ENCODE measurements around the gene NPM1.

NPM1 gene

DNA sequence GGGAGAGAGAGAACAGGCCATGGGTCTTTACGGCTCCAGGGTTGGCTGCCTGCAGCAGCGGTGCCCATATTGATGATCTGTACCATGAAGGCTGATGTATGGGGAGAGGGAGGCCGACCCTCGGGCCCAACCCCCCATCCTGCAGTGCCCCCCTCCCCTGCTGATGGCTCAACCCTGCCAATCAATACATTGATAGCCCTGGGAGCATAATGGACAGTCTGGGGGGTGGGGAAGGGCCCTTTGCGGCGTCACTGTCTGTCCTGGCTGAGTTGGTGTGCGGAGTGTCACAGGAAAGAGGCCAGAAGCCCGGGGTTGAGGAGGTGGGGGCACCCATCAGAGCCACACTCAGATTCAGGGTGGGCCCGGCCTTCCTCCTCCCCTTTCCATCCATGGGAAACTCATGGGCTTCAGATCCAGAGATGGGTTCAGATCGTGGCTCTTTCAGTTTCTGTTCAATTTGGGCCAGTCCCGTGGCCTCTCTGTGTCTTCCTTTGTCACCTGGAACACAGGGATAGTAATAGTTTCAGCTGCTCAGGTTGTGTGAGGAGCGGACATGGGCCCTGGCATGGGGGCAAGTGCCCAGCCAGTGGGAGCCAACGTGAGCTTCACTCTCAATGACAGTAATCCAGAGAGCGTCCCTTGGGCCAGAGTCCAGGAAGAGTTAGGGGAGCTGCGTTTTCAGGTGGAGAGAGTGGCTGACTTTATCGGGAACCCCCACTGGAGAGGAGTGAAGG lies 41.3 kb downstream of the NPM1 start:
- DNase-seq = no peak

- no peak for DNase-seq
Measured at GRCh38 chr5:171429543-171429910, 41.9 kb downstream of the NPM1 start.

DNA sequence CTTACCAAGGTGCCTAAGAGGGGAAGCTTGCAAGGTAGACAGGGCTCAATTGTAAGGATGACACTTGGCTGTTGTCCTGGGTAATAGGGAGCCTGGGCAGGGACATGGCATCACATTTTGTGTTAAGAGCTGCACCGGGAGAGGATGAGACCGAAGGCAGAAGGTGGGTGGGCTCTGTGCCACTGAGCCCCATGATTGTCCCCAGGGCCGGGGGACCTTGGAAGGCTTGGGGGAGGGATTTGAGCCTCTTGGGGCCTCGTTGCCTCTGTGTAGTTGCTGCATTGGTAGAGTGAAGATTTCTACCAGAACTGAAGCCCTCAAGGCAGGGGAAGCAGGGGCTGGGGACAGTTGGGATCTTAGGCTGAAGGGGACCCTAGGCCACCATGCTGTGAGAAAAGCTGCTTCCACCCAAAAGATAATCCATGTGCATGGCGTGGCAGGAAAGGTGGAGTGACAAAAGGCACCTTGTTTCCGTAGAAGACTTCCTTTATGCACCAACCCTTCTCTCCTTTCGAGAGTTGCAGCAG lies 43.7 kb downstream of the NPM1 start:
- DNase-seq = no peak

DNA sequence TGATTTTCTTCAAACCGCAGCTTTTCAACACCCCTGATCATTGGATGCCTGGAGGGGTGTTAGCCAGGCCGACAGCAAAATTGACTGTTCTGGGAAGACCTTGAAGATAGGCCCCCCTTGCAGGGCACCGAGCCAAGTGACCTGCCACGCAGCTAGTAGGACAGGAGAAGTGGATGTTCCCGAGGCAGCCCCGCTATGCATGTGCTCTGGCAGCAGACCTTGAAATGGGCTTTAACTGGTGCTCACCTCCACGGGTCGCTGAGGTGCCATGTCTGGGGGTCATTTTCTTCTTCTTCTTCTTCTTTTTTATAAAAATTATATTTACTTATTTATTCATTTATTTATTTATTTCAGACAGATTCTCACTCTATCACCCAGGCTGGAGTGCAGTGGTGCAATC lies 44.4 kb downstream of the NPM1 start:
- no peak for DNase-seq

DNA sequence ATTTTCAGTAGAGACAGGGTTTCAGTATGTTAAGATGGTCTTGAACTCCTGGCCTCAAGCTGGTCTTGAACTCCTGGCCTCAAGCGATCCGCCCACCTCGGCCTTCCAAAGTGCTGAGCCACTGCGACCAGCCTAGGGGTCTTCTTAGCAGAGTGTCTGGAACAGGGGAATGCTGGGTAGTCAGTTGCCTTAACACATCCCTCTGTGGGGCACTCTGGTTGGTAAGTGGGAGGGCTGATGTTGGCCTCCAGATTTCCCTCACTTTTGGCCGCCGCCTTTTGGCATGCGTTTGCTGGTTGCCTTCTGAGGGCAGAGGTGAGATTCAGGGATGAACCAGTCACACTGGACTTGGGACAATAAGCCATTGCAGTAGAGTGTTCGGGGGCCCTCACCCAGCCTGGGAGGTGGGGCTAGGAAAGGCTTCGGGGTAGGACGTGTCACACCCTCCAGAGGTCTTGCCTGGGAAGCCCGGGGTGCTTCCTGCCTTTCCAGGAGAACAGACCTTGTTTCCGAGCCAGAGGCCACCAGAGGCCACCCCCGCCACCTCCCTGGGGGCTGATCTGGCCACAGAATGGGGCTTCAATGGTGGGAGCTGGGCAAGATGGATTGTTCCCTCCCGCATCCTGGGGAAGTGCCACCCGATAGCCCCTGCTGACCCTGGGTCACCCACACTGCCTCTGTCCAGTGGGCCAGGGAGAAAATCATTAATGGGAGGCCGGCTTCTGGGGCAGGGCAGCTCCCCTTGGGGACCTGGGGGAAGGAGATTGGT lies 45.1 kb downstream of the NPM1 start:
- DNase-seq = no peak

GRCh38 chr5:171433352-171433698 lies 45.7 kb downstream of the NPM1 start:
- no peak for DNase-seq

- DNase-seq = no peak
Measured at GRCh38 chr5:171433982-171434676, 46.5 kb downstream of the NPM1 start.

GRCh38 chr5:171434874-171435273 lies 47.2 kb downstream of the NPM1 start:
- DNase-seq = no peak

DNA sequence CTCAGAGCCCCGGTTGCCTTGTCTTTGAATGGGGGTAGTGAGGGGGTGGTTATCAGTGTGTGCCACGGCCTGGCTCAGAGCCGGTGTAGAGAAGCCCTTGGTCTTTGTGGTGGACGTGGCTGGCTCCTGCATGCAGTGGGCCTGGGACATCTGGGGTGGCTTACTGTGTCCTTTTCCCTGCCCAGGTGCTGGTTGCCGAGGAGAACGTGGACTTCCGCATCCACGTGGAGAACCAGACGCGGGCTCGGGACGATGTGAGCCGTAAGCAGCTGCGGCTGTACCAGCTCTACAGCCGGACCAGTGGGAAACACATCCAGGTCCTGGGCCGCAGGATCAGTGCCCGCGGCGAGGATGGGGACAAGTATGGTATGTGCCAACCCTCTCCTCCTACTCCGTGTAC lies 48.3 kb downstream of the NPM1 start:
- DNase-seq = no peak

- DNase-seq = no peak
Measured at GRCh38 chr5:171436804-171437285, 49.2 kb downstream of the NPM1 start.

DNA sequence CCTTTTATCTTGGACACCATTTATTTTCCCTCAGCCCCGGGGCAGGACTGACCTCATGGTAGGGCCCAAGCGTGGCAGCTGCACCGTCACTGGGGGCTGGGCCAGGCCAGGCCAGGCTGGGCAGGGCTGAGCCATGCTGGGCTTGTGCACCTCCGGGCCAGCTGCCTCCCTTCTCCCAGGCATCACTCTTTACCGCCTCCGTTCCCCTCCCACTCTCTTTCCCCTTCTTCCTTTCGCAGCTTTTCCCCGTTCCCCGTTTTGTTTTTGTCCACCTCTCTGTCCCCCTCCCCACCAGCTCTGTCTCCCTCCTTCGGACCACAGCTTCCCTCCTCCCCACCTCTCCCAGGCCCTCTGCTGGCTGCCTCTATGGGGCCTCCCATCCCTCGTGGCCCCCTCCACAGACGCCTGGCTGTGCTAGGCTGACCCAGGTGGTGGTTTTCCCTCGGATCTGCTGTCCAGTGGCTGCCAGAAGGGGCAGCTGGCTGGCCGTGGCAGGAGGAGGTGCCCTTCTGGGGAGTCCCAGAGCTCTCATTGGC lies 49.7 kb downstream of the NPM1 start:
- no peak for DNase-seq

DNA sequence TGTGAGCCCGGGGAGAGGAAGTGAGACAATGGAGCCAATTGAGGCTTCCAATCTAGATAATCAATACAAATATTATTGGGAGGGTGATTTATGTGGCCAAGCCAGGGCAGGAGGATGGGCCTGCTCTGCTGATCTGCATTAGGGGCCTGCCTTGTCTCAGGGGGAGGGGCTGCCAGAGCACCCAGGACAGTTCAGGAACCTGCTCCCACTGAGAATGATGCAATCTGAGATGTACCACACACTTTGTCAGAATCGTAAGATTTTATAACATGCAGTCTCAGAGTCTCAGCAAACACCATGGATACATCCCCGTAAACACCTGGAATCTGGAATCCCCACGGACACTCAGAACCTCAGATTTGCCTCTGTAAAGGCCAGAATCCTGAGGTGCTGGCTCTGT lies 51.1 kb downstream of the NPM1 start:
- DNase-seq = no peak

- no peak for DNase-seq
Measured at GRCh38 chr5:171441246-171441791, 53.7 kb downstream of the NPM1 start.

DNA sequence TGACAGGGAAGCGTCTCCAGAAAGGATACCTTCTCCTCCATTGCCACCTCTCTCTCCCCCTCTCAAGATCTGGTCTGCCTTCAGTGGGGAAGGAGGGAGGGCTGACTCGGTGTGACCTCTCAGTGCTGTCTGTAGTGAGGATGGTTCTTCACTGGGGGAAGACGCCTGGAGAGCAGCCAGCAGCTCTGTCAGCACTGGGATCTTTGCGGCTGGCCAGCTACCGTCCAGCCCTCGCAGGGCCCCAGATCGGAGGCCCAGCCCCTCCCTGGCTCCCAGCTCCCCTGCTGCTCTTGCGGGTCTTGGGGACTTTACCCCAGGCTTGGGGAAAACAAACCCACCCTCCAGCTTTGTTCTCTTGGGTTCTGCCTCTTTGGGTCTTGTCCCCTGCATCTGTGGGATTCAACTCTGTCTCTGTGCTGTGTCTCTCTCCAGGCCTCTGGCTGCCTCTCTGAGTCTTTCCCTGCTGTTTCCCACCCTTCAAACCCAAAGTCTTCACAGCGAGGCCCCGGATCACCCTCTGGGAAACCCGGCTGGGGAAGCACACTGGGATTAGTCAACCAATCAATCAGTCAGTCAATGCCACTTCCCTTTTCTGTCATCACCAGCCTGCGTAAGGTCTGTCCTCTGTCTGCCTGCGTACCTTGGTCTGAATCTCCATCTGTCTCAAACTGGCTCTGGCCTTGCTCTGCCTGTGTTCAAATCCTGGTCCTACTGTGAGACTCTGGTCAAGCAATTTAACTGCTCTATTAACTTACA lies 54.8 kb downstream of the NPM1 start:
- no peak for DNase-seq

DNA sequence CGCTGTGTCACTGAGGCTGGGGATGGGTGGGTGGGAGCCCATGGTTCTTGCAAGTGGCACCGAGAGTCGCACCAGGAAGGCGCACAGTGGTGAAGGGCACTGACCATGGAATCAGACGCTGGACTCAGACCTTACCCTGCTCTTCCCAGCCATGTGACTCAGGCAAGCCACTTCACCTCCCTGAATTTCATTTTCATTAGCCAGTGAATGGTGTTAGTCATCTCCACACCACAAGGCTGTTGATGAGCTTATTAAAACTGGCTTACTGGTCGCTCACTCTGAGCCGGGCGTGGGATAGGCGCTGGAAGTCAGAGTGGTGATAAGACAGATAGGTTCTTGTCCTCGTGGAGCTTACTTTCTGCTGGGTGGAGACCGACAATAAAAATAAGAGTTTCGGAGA lies 56.9 kb downstream of the NPM1 start:
- peak; percentile 38 for DNase-seq

DNA sequence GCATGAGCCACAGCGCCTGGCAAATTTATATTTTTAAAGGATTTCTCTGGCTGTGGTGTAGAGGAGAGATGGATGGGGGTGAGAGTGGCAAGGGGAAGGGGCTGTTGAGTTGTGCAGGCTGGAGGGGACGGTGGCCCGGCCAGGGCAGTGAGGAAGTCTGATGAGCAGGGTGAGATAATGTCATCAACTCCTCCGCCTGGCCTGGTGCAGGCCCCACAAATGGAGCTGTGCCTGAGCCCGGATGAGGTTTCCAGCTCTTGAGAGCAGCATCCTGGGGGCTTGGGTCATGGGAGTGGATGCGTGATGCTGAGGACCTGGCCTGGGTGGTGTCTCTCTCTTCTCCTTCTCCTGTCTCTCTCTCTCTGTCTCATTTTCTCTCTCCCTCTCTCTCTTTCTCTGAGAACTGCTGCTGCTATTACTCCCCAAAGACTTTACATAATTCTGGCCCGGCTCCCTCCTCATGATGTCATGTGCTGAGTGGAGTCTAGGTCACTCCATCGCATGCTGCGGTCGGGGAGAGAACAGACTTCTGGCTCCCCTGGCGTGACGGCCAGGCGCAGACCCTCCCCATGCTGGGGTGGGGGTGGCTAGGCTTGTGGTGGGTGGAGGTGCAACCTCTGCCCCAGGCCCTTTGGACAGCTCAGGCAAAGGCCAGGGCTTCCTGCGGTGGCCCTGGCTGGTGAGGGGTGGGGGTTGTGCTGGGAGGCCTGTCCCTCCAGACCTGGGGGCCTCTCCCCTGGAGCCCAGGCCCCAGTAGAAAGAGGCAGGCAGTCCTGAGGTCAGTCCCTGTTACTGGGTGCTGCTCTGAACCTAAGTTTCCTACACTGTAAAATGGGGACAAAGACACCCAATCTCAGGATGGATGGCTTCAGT lies 58.2 kb downstream of the NPM1 start:
- peak; percentile 39 for DNase-seq

GRCh38 chr5:171447226-171447625 lies 59.6 kb downstream of the NPM1 start:
- DNase-seq = no peak

GRCh38 chr5:171449426-171449825 lies 61.8 kb downstream of the NPM1 start:
- no peak for DNase-seq

DNA sequence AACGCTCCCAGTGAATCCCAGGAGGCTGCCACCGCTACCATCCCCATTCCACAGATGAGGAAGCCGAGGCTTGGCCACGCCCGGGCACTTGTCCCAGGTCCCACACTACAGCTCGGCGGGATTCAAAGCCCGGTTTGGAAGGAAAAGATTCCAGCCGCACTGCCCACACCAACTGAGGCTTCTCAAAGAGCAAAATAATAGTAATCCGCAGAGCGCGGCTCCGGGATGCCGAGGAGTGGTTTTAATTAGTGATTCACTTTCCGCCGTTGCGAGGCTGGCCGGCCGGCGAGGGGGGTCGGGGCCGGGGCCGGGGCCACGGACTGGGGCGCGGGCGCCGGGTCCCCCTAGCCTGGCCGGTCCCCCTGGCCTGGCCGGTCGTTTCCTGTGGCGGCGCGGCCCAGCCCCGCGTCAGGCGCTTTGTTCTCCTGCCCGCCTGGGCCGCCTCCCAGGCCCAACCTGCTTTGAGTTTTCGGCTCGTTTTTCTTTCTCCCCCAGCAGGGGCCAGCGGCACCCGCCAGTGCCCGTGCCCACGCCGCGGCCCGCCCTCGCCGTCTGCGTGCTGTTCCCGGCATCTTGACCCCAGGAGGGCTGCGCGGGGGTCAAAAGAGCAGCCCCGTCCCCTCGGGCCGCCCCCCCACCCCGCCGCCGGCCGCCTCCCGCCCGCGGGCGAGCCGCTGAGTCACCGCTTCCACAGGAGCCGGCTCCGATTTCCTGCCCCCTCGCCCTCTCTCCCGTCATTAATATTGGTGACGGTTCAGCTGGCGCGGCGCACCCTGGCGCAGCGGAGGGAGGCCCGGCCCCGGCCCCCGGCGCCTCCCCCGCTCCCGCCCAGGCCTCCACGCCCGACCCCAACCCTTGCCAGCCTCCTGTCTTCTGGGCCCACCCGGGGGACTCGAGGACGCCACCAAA lies 63.0 kb downstream of the NPM1 start:
- peak; percentile 61 for DNase-seq

GRCh38 chr5:171451421-171451820 lies 63.8 kb downstream of the NPM1 start:
- no peak for DNase-seq

Measured in HCEC 1CT (cell line).